ENCODE data around the gene PRKN. TPM values are rescaled to one million over a fixed set of nuclear protein-coding genes. Genes with fewer than 3 reads are reported as not detected.

Gene PRKN
- total RNA-seq, 1 experiment from 2014 or later: 2.0 TPM

GRCh38 chr6:161542346-161542980, 1185.1 kb downstream of the PRKN start:
- peaks cover 1 to 2% of the 10 kb centered on the region in 2 experiments for H3K4me1 Mint-ChIP-seq
- no CpG with 5 or more reads among the region's 4 CpGs for WGBS (ENCODE audit: extremely low coverage, insufficient read length, low lambda C conversion rate)

More at GRCh38 chr6:161542346-161542980, 1185.1 kb downstream of the PRKN start:
- H3K9ac ChIP-seq (ENCODE audit: extremely low read depth, insufficient read length, low read length): no peak overlapping the region
- TF ChIP-seq CTCF (conservative IDR thresholded peaks at IDR 0.05): no peak
- no peak for DNase-seq
- no peaks in the 10 kb centered on the region for H3K79me2 ChIP-seq (ENCODE audit: insufficient read depth, low read length)
- no peak overlapping the region for H3K23ac ChIP-seq (ENCODE audit: insufficient read length, low read depth, low read length)
- no peaks in the 10 kb centered on the region for H3K36me3 Mint-ChIP-seq (ENCODE audit: insufficient read depth in 1 of 3, low read depth in 3 of 3)
- H3K23me2 ChIP-seq (ENCODE audit: insufficient read length, low read depth, low read length, poor library complexity, severe bottlenecking): no peaks in the 10 kb centered on the region
- H3K4ac ChIP-seq (ENCODE audit: low read depth, low read length): no peak overlapping the region
- no peak overlapping the region for H2AK5ac ChIP-seq (ENCODE audit: insufficient read length, low read length)
- H3K18ac ChIP-seq (ENCODE audit: insufficient read length, low read depth, low read length): no peak overlapping the region
- no peak overlapping the region for H3K14ac ChIP-seq (ENCODE audit: insufficient read depth, low read length)
- H3K9me3 ChIP-seq (ENCODE audit: control insufficient read depth, low read depth, low read length): no peaks in the 10 kb centered on the region
- H2BK20ac ChIP-seq (ENCODE audit: low read depth, low read length, poor library complexity, severe bottlenecking): no peak overlapping the region
- no peak overlapping the region for H2BK15ac ChIP-seq (ENCODE audit: low read depth, low read length)
- H3K27me3 ChIP-seq (ENCODE audit: insufficient read depth, low read length): no peaks in the 10 kb centered on the region
- no peak overlapping the region for H2BK12ac ChIP-seq (ENCODE audit: insufficient read length, low read depth, low read length)
- H4K8ac ChIP-seq (replicated peaks; ENCODE audit: insufficient read length, low read depth, low read length): no peak overlapping the region
- H4K5ac ChIP-seq (ENCODE audit: insufficient read length, low read depth, low read length): no peak overlapping the region
- H2BK5ac ChIP-seq (ENCODE audit: insufficient read length, low read length): no peak overlapping the region
- no peaks in the 10 kb centered on the region for H3K9me3 Mint-ChIP-seq
- H2BK120ac ChIP-seq (ENCODE audit: low read depth, low read length, poor library complexity, severe bottlenecking): no peak overlapping the region
- H3K27me3 Mint-ChIP-seq (ENCODE audit: low read depth): no peaks in the 10 kb centered on the region
- H3K4me1 ChIP-seq (ENCODE audit: insufficient read depth, low read length): no peaks in the 10 kb centered on the region
- no peak overlapping the region for H3K4me2 ChIP-seq (ENCODE audit: insufficient read depth, insufficient read length, low read length)
- H2AFZ ChIP-seq (ENCODE audit: low read length): no peak overlapping the region
- no peak overlapping the region for H3K56ac ChIP-seq (ENCODE audit: insufficient read length, low read depth, low read length)
- no peak overlapping the region for H3K27ac ChIP-seq (ENCODE audit: insufficient read length, low read depth, low read length)
- H4K91ac ChIP-seq (ENCODE audit: insufficient read length, low read depth, low read length): no peak overlapping the region
- no peak overlapping the region for H3T11ph ChIP-seq (ENCODE audit: low read length)
- no peaks in the 10 kb centered on the region for H3K79me1 ChIP-seq (ENCODE audit: insufficient read depth, low read depth, low read length, poor library complexity, severe bottlenecking)
- no peak overlapping the region for H3K27ac Mint-ChIP-seq
- H4K20me1 ChIP-seq (ENCODE audit: control insufficient read depth, insufficient read depth, insufficient read length): no peaks in the 10 kb centered on the region
- H3K4me3 Mint-ChIP-seq: no peak overlapping the region
